ENCODE measurements around the gene TRPM1.

DNA sequence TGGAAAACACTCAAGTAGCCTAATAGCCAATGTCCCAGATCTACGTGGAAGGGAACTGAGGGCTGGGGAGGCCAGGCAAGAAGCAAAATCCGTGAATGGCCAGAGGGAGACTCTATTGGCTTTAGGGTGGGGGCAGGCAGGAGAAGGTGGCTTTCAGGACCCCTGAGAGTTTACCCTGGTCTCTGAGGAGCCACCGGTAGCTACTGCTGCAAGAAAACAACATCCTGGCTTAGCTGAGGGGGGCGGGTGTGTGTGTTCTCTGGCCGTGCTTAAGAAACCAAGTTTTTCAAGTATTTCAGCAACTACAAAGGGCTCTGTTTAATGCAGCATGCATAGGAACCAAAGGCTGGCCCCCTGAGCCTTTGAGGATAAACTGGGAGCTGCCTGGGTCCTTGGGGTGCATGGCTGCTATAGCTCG is 47.6 kb upstream of the TRPM1 start:
- TF ChIP-seq CTCF (IDR thresholded peaks at IDR 0.05) (no peak), POLR2A (IDR thresholded peaks at IDR 0.05) (no peak)
